Colonic mucosa (tissue), 4 donors: Measurements from ENCODE around the gene YKT6. TPM values are rescaled to one million over a fixed set of nuclear protein-coding genes. Genes with fewer than 3 reads are reported as not detected.

ENCODE experiments used
- DNase-seq: peaks from one replicate; pipeline ENCODE4 v3.0.0-alpha.2; 2020
- H3K27ac ChIP-seq: fragments of 200-600 bp; one replicate; pipeline ENCODE4 v1.8.0; 2021
- H3K27me3 ChIP-seq: fragments of 200-600 bp; one replicate; pipeline ENCODE4 v1.8.0; 2021
- H3K36me3 ChIP-seq: fragments of 200-600 bp; one replicate; pipeline ENCODE4 v1.8.0; 2021
- H3K4me1 ChIP-seq: fragments of 200-600 bp; one replicate; pipeline ENCODE4 v1.8.0; 2021; ENCODE audit warnings: mild to moderate bottlenecking
- H3K4me3 ChIP-seq: fragments of 200-600 bp; one replicate; pipeline ENCODE4 v1.8.0; 2021
- H3K9ac ChIP-seq, 2 donors: one replicate each; pipeline ENCODE4 v1.7.0; 2013; ENCODE audit warnings: control low read depth in 2 of 2, low read depth in 2 of 2, low read length in 2 of 2
- H3K9me3 ChIP-seq: fragments of 200-600 bp; one replicate; pipeline ENCODE4 v1.8.0; 2021
- CTCF ChIP-seq: fragments of 200-600 bp; IDR thresholded peaks from one replicate; pipeline ENCODE4 v1.8.0; 2022; ENCODE audit warnings: antibody characterized with exemption, mild to moderate bottlenecking
- intact Hi-C: fragments of 100-400 bp; cut with DNase I; formaldehyde crosslinking; loops from one replicate; pipeline ENCODE4 v1.14.1; 2022
- total RNA-seq, 2 donors: library from RNA; stranded (reverse); fragmentation: NEBNext Ultra II Directional in 1 of 2; extraction: Animal tissue kit (Norgen Biotek cat#: 25700) in 1 of 2; gene quantifications; one replicate each; pipeline ENCODE4 v1.2.1, GENCODE V29; 2021
- donor health status: healthy.
- donor health status: DM: no; HTN: no; CAD: no.
- donor health status: DM: no; HTN: no; CAD: no.

YKT6 gene
- total RNA-seq, 2 donors from 2014 or later = 83.0 to 103 TPM

GRCh38 chr7:44158873-44159631 lies 41.7 kb upstream of the YKT6 start:
- TF ChIP-seq CTCF = no peak
- Histone ChIP-seq H3K36me3 (no peaks in the 10 kb centered on the region), H3K27me3 (no peaks in the 10 kb centered on the region), H3K4me1 (no peaks in the 10 kb centered on the region), H3K4me3 (no peak overlapping the region), H3K9me3 (no peaks in the 10 kb centered on the region), H3K27ac (no peak overlapping the region), H3K9ac (no peak overlapping the region)
- intact Hi-C loops = no loop called here
- DNase-seq = no peak

- intact Hi-C loops = no loop called here
- H3K9ac ChIP-seq = no peak overlapping the region
- TF ChIP-seq CTCF = no peak
- H3K9me3 ChIP-seq = no peaks in the 10 kb centered on the region
- H3K27ac ChIP-seq = no peak overlapping the region
- H3K36me3 ChIP-seq = no peaks in the 10 kb centered on the region
- no peaks in the 10 kb centered on the region for H3K27me3 ChIP-seq
- no peak for DNase-seq
- H3K4me1 ChIP-seq = no peaks in the 10 kb centered on the region
- no peak overlapping the region for H3K4me3 ChIP-seq
Measured at GRCh38 chr7:44159824-44160630, 40.8 kb upstream of the YKT6 start.

- no peak overlapping the region for H3K9ac ChIP-seq
- no peaks in the 10 kb centered on the region for H3K27me3 ChIP-seq
- DNase-seq = no peak
- H3K27ac ChIP-seq = no peak overlapping the region
- no peaks in the 10 kb centered on the region for H3K9me3 ChIP-seq
- intact Hi-C loops = no loop called here
- H3K4me1 ChIP-seq = no peaks in the 10 kb centered on the region
- H3K36me3 ChIP-seq = no peaks in the 10 kb centered on the region
- H3K4me3 ChIP-seq = no peak overlapping the region
- TF ChIP-seq CTCF = no peak
Measured at GRCh38 chr7:44161371-44161770, 39.4 kb upstream of the YKT6 start.

- no peak for DNase-seq
Measured at GRCh38 chr7:44162179-44162578, 38.6 kb upstream of the YKT6 start.

More at GRCh38 chr7:44162179-44162578, 38.6 kb upstream of the YKT6 start:
- Histone ChIP-seq H3K9me3 (no peaks in the 10 kb centered on the region), H3K36me3 (no peaks in the 10 kb centered on the region), H3K4me3 (no peak overlapping the region), H3K27me3 (no peaks in the 10 kb centered on the region), H3K27ac (no peak overlapping the region), H3K9ac (no peak overlapping the region), H3K4me1 (no peaks in the 10 kb centered on the region)
- intact Hi-C loops = no loop called here
- TF ChIP-seq CTCF = no peak
